Measurements from ENCODE around the gene PRRG3. TPM values are rescaled to one million over a fixed set of nuclear protein-coding genes. Genes with fewer than 3 reads are reported as not detected.

PRRG3 gene
- total and polyA plus RNA-seq, 2 donors (not counting 3 experiments of a cell fraction or from before 2014, with no cell fraction given): not detected

DNA sequence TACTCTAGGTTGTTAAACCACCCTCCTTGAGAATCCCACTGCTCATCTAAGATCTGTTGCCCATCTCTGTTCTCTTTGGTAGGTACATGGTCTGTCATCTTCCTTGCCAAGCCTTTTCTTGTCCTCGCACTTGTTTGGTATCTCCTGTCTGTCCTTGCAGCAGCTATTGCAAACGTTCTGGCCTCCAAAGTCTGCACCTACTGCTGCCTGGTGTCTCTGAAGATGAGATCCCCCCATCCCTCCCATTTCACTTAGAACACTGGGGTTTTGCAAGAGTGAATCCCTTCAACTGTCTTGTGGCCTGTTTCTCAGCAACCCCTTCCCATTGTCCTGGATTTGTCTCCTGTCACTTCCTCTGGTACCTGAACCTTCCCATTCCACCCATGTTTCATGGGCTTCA is 40.0 kb downstream of the PRRG3 start:
- Histone ChIP-seq H3K36me3 (ENCODE audit: control insufficient read depth in 2 of 2, extremely low read depth in 1 of 2, insufficient read depth in 2 of 2, low read length in 2 of 2) (no peaks in the 10 kb centered on the region), H4K20me1 (replicated peaks; ENCODE audit: control insufficient read depth, extremely low read depth, insufficient read depth, low read length) (no peaks in the 10 kb centered on the region), H3K4me3 (replicated peaks in 1 of 3; ENCODE audit: insufficient read depth in 1 of 3, low read depth in 1 of 3, low read length in 3 of 3) (no peak overlapping the region), H3K27me3 (ENCODE audit: control insufficient read depth in 2 of 2, insufficient read depth in 2 of 2, low read length in 2 of 2) (no peaks in the 10 kb centered on the region), H3K9me1 (replicated peaks; ENCODE audit: control insufficient read depth, extremely low read depth, insufficient read depth, low read length) (no peaks in the 10 kb centered on the region), H3K79me2 (ENCODE audit: control insufficient read depth, insufficient read depth, low read length) (no peaks in the 10 kb centered on the region), H2AFZ (ENCODE audit: low read depth, low read length) (no peak overlapping the region), H3K4me2 (ENCODE audit: insufficient read depth, low read length) (no peak overlapping the region), H3K9me3 (replicated peaks; ENCODE audit: control insufficient read depth, insufficient read depth, low read length) (no peaks in the 10 kb centered on the region), H3K4me1 (ENCODE audit: control insufficient read depth, extremely low read depth, insufficient read depth, low read length) (no peaks in the 10 kb centered on the region), H3K27ac (ENCODE audit: insufficient read depth, low read depth, low read length) (no peak overlapping the region), H3K9ac (replicated peaks; ENCODE audit: extremely low read depth, insufficient read depth, low read length) (no peak overlapping the region)
- no peak for FAIRE-seq
- TF ChIP-seq, protein P1, sequence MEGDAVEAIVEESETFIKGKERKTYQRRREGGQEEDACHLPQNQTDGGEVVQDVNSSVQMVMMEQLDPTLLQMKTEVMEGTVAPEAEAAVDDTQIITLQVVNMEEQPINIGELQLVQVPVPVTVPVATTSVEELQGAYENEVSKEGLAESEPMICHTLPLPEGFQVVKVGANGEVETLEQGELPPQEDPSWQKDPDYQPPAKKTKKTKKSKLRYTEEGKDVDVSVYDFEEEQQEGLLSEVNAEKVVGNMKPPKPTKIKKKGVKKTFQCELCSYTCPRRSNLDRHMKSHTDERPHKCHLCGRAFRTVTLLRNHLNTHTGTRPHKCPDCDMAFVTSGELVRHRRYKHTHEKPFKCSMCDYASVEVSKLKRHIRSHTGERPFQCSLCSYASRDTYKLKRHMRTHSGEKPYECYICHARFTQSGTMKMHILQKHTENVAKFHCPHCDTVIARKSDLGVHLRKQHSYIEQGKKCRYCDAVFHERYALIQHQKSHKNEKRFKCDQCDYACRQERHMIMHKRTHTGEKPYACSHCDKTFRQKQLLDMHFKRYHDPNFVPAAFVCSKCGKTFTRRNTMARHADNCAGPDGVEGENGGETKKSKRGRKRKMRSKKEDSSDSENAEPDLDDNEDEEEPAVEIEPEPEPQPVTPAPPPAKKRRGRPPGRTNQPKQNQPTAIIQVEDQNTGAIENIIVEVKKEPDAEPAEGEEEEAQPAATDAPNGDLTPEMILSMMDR (IDR thresholded peaks at IDR 0.05; ENCODE audit: extremely low read depth in 1 of 2, insufficient read depth in 1 of 2, low read depth in 1 of 2, low read length in 2 of 2): no peak
- TF ChIP-seq JUN (IDR thresholded peaks at IDR 0.05; ENCODE audit: borderline replicate concordance, insufficient read depth, insufficient read length, low read depth) (no peak), FOS (IDR thresholded peaks at IDR 0.05; ENCODE audit: borderline replicate concordance, insufficient read depth, low read length) (no peak), GATA2 (IDR thresholded peaks at IDR 0.05; ENCODE audit: insufficient read depth, insufficient read length, low read depth, low read length) (no peak), POLR2A (IDR thresholded peaks at IDR 0.05; ENCODE audit: low read depth, low read length) (no peak), MYC (IDR thresholded peaks at IDR 0.05; ENCODE audit: low read depth, low read length) (no peak), POLR2AphosphoS5 (IDR thresholded peaks at IDR 0.05; ENCODE audit: insufficient read depth, low read depth, low read length) (no peak), MAX (IDR thresholded peaks at IDR 0.05; ENCODE audit: insufficient read depth, insufficient read length) (no peak)
- ChIA-PET POLR2A (no interaction called here), CTCF (interaction anchor here (1.1 kb wide), 1 partner anchor 13 kb away, joined by 3 read pairs; no protein-coding TSS in a partner anchor)
- intact Hi-C loops (cut with micrococcal nuclease): no loop called here
- dilution Hi-C loops (cut with MboI; ENCODE audit: extremely low pct_ligation_motif_present, low sequenced_read_pairs): no loop called here
- BruUV-seq (replicated peaks): no TSS peak
- no peak for DNase-seq (ENCODE audit: low read depth, low spot score)
